B cell (primary cell): Measurements from ENCODE around the gene MT1X.

ENCODE experiments used
- CTCF ChIP-seq: fragments of 200-600 bp; IDR thresholded peaks from one replicate; pipeline ENCODE4 v1.8.0; 2022; ENCODE audit warnings: antibody characterized with exemption, mild to moderate bottlenecking
- EZH2 ChIP-seq: IDR thresholded peaks from 2 replicates; pipeline ENCODE4 v1.6.1; 2012; ENCODE audit warnings: borderline replicate concordance, low read depth, mild to moderate bottlenecking, moderate library complexity, low read length; ENCODE audit not compliant: insufficient read depth, poor library complexity, severe bottlenecking

GRCh38 chr16:56710181-56710737 is 28.0 kb downstream of the MT1X start:
- TF ChIP-seq CTCF (no peak), EZH2 (no peak)
